HG03025 (cell line): Measurements from ENCODE around the gene DMRT3.

Experiments used
- ATAC-seq: cut with Tn5 transposase; IDR thresholded peaks from one replicate; pipeline ENCODE4 v1.9.1; 2021; ENCODE audit warnings: mild to moderate bottlenecking, moderate library complexity; ENCODE audit not compliant: unreplicated experiment, low FRiP score

Gene DMRT3

GRCh38 chr9:970151-970996 lies 6.1 kb upstream of the DMRT3 start:
- no peak for ATAC-seq

GRCh38 chr9:971901-972500 lies 4.5 kb upstream of the DMRT3 start:
- ATAC-seq, result no peak

- no peak for ATAC-seq
These were observed 3.8 kb upstream of the DMRT3 start for GRCh38 chr9:972501-973294.

GRCh38 chr9:973295-973834 lies 3.1 kb upstream of the DMRT3 start:
- ATAC-seq, result no peak

- no peak for ATAC-seq
These were observed 2.1 kb upstream of the DMRT3 start for GRCh38 chr9:974031-974995.

- ATAC-seq, result no peak
These were observed 1.3 kb upstream of the DMRT3 start for GRCh38 chr9:974996-975739.

- no peak for ATAC-seq
These were observed 656 bp upstream of the DMRT3 start for GRCh38 chr9:975740-976257.

GRCh38 chr9:976943-977837 lies 735 bp downstream of the DMRT3 start:
- no peak for ATAC-seq

GRCh38 chr9:977838-978830 lies 1.7 kb downstream of the DMRT3 start:
- no peak for ATAC-seq

GRCh38 chr9:979983-980382 lies 3.5 kb downstream of the DMRT3 start:
- ATAC-seq, result no peak

GRCh38 chr9:980640-981039 lies 4.2 kb downstream of the DMRT3 start:
- ATAC-seq, result no peak

- ATAC-seq, result no peak
These were observed 5.0 kb downstream of the DMRT3 start for GRCh38 chr9:981491-981898.

GRCh38 chr9:982394-983230 lies 6.2 kb downstream of the DMRT3 start:
- no peak for ATAC-seq

GRCh38 chr9:994005-994404 lies 17.6 kb downstream of the DMRT3 start:
- ATAC-seq, result no peak

- ATAC-seq, result no peak
These were observed 18.7 kb downstream of the DMRT3 start for GRCh38 chr9:995192-995591.

GRCh38 chr9:995781-996180 lies 19.3 kb downstream of the DMRT3 start:
- no peak for ATAC-seq
